KMS-11 (cell line): Measurements from ENCODE around the gene COMMD3.

Source experiments
- H2AFZ ChIP-seq: fragments of 200-600 bp; sonication (generic); 2 replicates; pipeline ENCODE4 v1.6.1; 2016; ENCODE audit warnings: antibody characterized with exemption, mixed run types, low read depth
- H3K27ac ChIP-seq: fragments of 200-600 bp; sonication (generic); 2 replicates; pipeline ENCODE4 v1.6.1; 2016; ENCODE audit warnings: mild to moderate bottlenecking, mixed run types
- H3K27me3 ChIP-seq: fragments of 200-600 bp; sonication (generic); 2 replicates; pipeline ENCODE4 v1.6.1; 2017; ENCODE audit warnings: mild to moderate bottlenecking, low read depth, mixed run types, moderate library complexity; ENCODE audit not compliant: insufficient read depth
- H3K36me3 ChIP-seq: fragments of 200-600 bp; sonication (generic); 2 replicates; pipeline ENCODE4 v1.6.1; 2017; ENCODE audit warnings: mild to moderate bottlenecking, mixed run types; ENCODE audit not compliant: insufficient read depth
- H3K4me1 ChIP-seq: fragments of 200-600 bp; sonication (generic); 2 replicates; pipeline ENCODE4 v1.6.1; 2016; ENCODE audit warnings: mild to moderate bottlenecking, low read depth, mixed run types; ENCODE audit not compliant: poor library complexity, severe bottlenecking
- H3K4me2 ChIP-seq: fragments of 200-600 bp; sonication (generic); 2 replicates; pipeline ENCODE4 v1.7.0; 2016; ENCODE audit warnings: mild to moderate bottlenecking, mixed run types
- H3K4me3 ChIP-seq: fragments of 200-600 bp; sonication (generic); IDR thresholded peaks from 2 replicates; pipeline ENCODE4 v1.6.1; 2017; ENCODE audit warnings: low read depth, low read length, mixed read lengths; ENCODE audit not compliant: insufficient read depth
- H3K79me2 ChIP-seq: fragments of 200-600 bp; sonication (generic); 2 replicates; pipeline ENCODE4 v1.6.1; 2016; ENCODE audit warnings: low read depth, mixed run types; ENCODE audit not compliant: insufficient read depth
- H3K9ac ChIP-seq: fragments of 200-600 bp; sonication (generic); 2 replicates; pipeline ENCODE4 v1.6.1; 2016; ENCODE audit warnings: mild to moderate bottlenecking, mixed run types
- H4K20me1 ChIP-seq: fragments of 200-600 bp; sonication (generic); 2 replicates; pipeline ENCODE4 v1.6.1; 2016; ENCODE audit warnings: mild to moderate bottlenecking, mixed run types; ENCODE audit not compliant: insufficient read depth
- CTCF ChIP-seq: fragments of 200-600 bp; sonication (generic); conservative IDR thresholded peaks from 2 replicates; pipeline ENCODE4 v1.6.1; 2017; ENCODE audit warnings: low read depth, mild to moderate bottlenecking, antibody characterized with exemption, low read length, moderate library complexity, mixed read lengths

Gene COMMD3

DNA sequence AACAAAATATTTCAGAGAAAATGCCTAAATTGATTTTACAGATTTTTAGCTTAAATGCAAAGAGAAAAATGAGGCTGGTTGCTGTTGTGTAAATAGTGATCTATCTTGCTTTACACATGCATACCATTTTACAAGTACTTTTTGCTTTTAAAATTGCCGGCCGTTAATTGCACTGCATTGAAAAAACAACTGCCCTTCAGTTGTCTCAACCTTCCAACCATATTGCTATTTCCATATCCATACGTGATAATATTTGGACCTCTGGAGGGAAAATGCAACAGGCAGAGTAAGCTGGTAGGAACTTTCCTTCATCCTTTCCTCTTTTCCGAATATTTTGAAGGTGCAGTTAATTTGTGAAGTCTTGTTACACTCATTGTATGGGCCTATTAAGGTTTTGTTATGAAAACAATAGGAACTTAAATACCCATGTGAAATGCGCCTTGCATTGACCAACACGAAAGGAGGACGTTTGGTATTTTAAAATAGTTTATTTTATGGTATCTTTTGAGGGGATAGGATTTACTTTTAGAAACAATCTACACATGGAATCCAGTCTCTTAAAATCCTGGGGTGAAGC is 16.0 kb downstream of the COMMD3 start:
- Histone ChIP-seq H3K79me2 (peaks cover 62% of the 10 kb centered on the region), H3K9ac (no peak overlapping the region), H3K4me3 (no peak overlapping the region), H3K4me2 (no peak overlapping the region), H3K27me3 (no peaks in the 10 kb centered on the region), H3K27ac (peak overlapping the region; percentile 89; the same call in 1 of the 2 replicates), H2AFZ (no peak overlapping the region), H3K36me3 (peaks cover 39% of the 10 kb centered on the region), H3K4me1 (peaks cover 49% of the 10 kb centered on the region), H4K20me1 (no peaks in the 10 kb centered on the region)
- TF ChIP-seq CTCF, result no peak

DNA sequence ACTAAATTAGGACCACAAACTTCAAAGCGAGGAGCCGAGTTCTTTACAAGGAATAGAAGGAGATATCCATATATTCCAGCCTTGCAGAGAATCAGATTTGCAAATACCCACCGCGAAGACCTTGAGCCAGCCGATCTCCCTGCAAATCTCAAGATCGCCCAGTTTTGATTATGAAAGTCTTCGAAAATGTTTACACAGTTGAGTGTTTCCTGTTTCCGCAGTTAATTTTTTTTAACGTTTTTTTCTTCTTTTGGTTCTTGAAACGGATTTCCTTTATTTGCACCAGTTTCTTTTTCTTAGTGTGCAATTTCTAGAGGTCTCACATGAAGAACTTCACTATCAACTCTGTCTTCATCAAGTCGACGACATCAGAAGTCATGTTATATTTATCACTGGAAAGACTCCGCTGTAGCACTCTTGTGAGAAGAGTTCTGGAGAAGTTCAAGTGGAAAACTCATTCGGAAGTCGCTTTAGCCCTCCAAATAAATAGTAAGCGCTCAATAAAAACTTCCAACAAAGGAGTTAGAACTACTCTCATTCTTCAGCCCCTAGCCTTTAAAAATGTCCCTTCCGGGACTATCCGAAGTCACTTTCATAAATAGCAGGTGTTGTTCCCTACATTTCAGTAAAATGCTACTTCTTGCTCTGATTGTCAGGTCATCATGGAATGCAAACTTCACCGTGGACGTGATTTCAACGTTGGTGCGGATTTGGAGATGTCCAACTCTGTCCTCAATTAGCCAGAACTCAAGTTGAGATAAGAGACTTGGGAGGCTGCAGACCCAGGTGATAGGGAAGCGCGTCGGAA is 17.2 kb downstream of the COMMD3 start:
- H3K36me3 ChIP-seq, result peaks cover 31% of the 10 kb centered on the region
- H3K27ac ChIP-seq, result no peak overlapping the region
- H3K4me1 ChIP-seq, result peaks cover 38% of the 10 kb centered on the region
- no peak overlapping the region for H3K4me3 ChIP-seq
- no peak for TF ChIP-seq CTCF
- H3K79me2 ChIP-seq, result peaks cover 58% of the 10 kb centered on the region
- H3K9ac ChIP-seq, result no peak overlapping the region
- H2AFZ ChIP-seq, result no peak overlapping the region
- no peak overlapping the region for H3K4me2 ChIP-seq
- H4K20me1 ChIP-seq, result no peaks in the 10 kb centered on the region
- no peaks in the 10 kb centered on the region for H3K27me3 ChIP-seq

DNA sequence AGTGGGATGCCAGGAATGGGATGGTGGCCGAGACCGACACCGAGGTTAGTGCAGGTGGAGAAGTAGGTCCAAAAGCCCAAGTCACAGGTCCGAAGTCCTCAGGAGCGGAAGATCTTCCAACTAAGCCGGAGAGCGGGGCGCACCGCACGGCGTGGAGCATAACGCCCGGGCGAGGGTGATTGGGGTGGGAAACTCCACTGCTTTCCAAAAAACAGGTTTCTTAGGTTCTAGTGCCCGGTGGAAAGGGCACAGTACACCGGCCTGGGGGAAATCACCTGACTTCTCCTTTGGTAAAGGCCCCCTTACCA is 17.7 kb downstream of the COMMD3 start:
- H3K27me3 ChIP-seq, result no peaks in the 10 kb centered on the region
- H3K9ac ChIP-seq, result no peak overlapping the region
- peaks cover 25% of the 10 kb centered on the region for H3K36me3 ChIP-seq
- H3K79me2 ChIP-seq, result peaks cover 56% of the 10 kb centered on the region
- no peak for TF ChIP-seq CTCF
- no peak overlapping the region for H3K4me2 ChIP-seq
- no peak overlapping the region for H3K4me3 ChIP-seq
- H2AFZ ChIP-seq, result no peak overlapping the region
- H4K20me1 ChIP-seq, result no peaks in the 10 kb centered on the region
- H3K4me1 ChIP-seq, result peaks cover 36% of the 10 kb centered on the region
- H3K27ac ChIP-seq, result no peak overlapping the region

GRCh38 chr10:22334414-22335172 is 18.4 kb downstream of the COMMD3 start:
- peak overlapping the region; percentile 95; the same call in 1 of the 2 replicates for H3K9ac ChIP-seq
- peak overlapping the region; percentile 38; the same call in 1 of the 2 replicates for H3K4me2 ChIP-seq
- peaks cover 56% of the 10 kb centered on the region for H3K79me2 ChIP-seq

More at GRCh38 chr10:22334414-22335172, 18.4 kb downstream of the COMMD3 start:
- Histone ChIP-seq H3K27me3 (no peaks in the 10 kb centered on the region), H3K4me3 (no peak overlapping the region), H2AFZ (peak overlapping the region; percentile 63), H4K20me1 (no peaks in the 10 kb centered on the region), H3K4me1 (peaks cover 37% of the 10 kb centered on the region), H3K27ac (peak overlapping the region; percentile 92; the same call in 1 of the 2 replicates), H3K36me3 (peaks cover 19% of the 10 kb centered on the region)
- no peak for TF ChIP-seq CTCF
